ENCODE results near the gene SRD5A3.
A peak's percentile ranks its signal among the peaks of the same experiment; 100 is the strongest.

SRD5A3 gene

DNA sequence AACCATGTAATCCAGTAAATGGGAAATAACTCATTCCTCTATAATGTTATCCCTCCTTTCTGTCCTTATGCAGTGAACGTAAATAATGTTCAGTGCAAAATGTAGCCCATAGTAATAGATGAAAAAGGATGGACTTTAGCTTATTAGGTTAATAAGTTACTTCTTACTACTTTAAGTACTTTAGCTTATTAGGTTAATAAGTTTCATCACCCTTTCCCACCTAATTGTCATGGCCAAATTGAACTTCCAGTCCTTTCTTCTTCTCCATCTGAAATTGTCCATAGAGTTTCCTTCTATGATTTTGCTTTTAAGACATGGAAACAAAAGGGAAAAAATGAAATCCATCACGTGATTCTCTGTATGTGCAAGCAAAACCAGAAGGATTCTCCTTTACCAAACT, 34.5 kb downstream of the SRD5A3 start:
- no peak overlapping the region for H3K14ac ChIP-seq (ENCODE audit: low read length)
- H3K4me1 ChIP-seq (ENCODE audit: control insufficient read depth in 2 of 2, insufficient read depth in 1 of 2, low read depth in 1 of 2, low read length in 2 of 2), result peaks cover 0 to 2% of the 10 kb centered on the region in 2 donors
- no peak overlapping the region for H2BK5ac ChIP-seq (ENCODE audit: low read length)
- H2BK12ac ChIP-seq (ENCODE audit: low read length), result no peak overlapping the region
- H2AFZ ChIP-seq (ENCODE audit: low read length), result no peak overlapping the region
- no peak overlapping the region for H3K4me3 ChIP-seq (ENCODE audit: low read length in 2 of 2)
- no peak overlapping the region for H4K91ac ChIP-seq (ENCODE audit: low read depth, low read length, poor library complexity)
- no peaks in the 10 kb centered on the region for H3K27me3 ChIP-seq (ENCODE audit: control insufficient read depth in 3 of 3, insufficient read depth in 3 of 3, low read depth in 1 of 3, low read length in 3 of 3)
- no peak overlapping the region for H2BK120ac ChIP-seq (ENCODE audit: low read depth, low read length)
- no peak overlapping the region for H3K27ac ChIP-seq (replicated peaks; ENCODE audit: low read length)
- DNase-seq (ENCODE audit: low spot score), result no peak
- no peak overlapping the region for H3K9ac ChIP-seq (ENCODE audit: low read depth, low read length, poor library complexity)
- H2BK15ac ChIP-seq (ENCODE audit: low read length), result no peak overlapping the region
- H2AK5ac ChIP-seq (ENCODE audit: low read depth, low read length), result no peak overlapping the region
- H3K79me1 ChIP-seq (ENCODE audit: low read depth, low read length), result no peaks in the 10 kb centered on the region
- H3K4ac ChIP-seq (ENCODE audit: low read length), result no peak overlapping the region
- no peak overlapping the region for H4K8ac ChIP-seq (ENCODE audit: low read depth, low read length)
- no peaks in the 10 kb centered on the region for H3K36me3 ChIP-seq (replicated peaks in 1 of 2; ENCODE audit: control insufficient read depth in 2 of 2, insufficient read depth in 2 of 2, low read length in 2 of 2)
- no peak overlapping the region for H3K18ac ChIP-seq (ENCODE audit: low read length)
- no peak overlapping the region for H3K4me2 ChIP-seq (ENCODE audit: insufficient read depth, low read length, poor library complexity, severe bottlenecking)
- no CpG with 5 or more reads among the region's 2 CpGs for WGBS, 2 donors (ENCODE audit: extremely low coverage in 2 of 2, insufficient read length in 2 of 2, insufficient replicate concordance in 1 of 2)
- no peak overlapping the region for H3K23ac ChIP-seq (ENCODE audit: low read depth, low read length, poor library complexity)
- H3K9me3 ChIP-seq (replicated peaks in 1 of 2; ENCODE audit: control insufficient read depth in 2 of 2, insufficient read depth in 1 of 2, low read depth in 1 of 2, low read length in 2 of 2), result no peaks in the 10 kb centered on the region

DNA sequence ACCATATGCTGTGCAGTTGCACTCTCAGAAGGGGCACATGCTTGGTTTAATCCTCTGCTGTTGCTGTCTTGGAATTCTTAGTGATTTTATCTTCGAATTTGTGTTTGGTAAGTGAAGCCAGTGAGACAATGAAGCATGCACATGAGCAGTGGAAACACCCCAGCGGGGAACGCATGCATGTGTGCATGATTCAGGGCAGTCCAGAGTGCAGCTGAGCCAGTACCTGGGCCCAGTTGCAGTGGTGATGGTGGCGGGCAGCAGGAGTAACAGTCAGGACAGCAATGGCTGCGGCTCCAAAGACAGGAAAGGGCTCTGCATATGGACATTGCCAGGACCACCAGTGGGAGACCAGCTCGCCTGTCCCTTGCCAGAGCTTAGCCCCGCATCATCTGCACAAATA, 35.5 kb downstream of the SRD5A3 start:
- no peaks in the 10 kb centered on the region for H3K27me3 ChIP-seq (ENCODE audit: control insufficient read depth in 3 of 3, insufficient read depth in 3 of 3, low read depth in 1 of 3, low read length in 3 of 3)
- H3K4ac ChIP-seq (ENCODE audit: low read length), result no peak overlapping the region
- H2BK12ac ChIP-seq (ENCODE audit: low read length), result no peak overlapping the region
- H4K8ac ChIP-seq (ENCODE audit: low read depth, low read length), result no peak overlapping the region
- no peak overlapping the region for H3K4me3 ChIP-seq (ENCODE audit: low read length in 2 of 2)
- no peak overlapping the region for H2AK5ac ChIP-seq (ENCODE audit: low read depth, low read length)
- H3K18ac ChIP-seq (ENCODE audit: low read length), result peak overlapping the region; percentile 38
- no peaks in the 10 kb centered on the region for H3K36me3 ChIP-seq (replicated peaks in 1 of 2; ENCODE audit: control insufficient read depth in 2 of 2, insufficient read depth in 2 of 2, low read length in 2 of 2)
- no peak overlapping the region for H2AFZ ChIP-seq (ENCODE audit: low read length)
- no peak for DNase-seq (ENCODE audit: low spot score)
- no peak overlapping the region for H2BK5ac ChIP-seq (ENCODE audit: low read length)
- no peak overlapping the region for H3K9ac ChIP-seq (ENCODE audit: low read depth, low read length, poor library complexity)
- no peak overlapping the region for H3K23ac ChIP-seq (ENCODE audit: low read depth, low read length, poor library complexity)
- peak overlapping the region; percentile 32 for H2BK15ac ChIP-seq (ENCODE audit: low read length)
- no peak overlapping the region for H3K14ac ChIP-seq (ENCODE audit: low read length)
- H4K91ac ChIP-seq (ENCODE audit: low read depth, low read length, poor library complexity), result no peak overlapping the region
- no peaks in the 10 kb centered on the region for H3K79me1 ChIP-seq (ENCODE audit: low read depth, low read length)
- H3K4me1 ChIP-seq (ENCODE audit: control insufficient read depth in 2 of 2, insufficient read depth in 1 of 2, low read depth in 1 of 2, low read length in 2 of 2), result peaks cover 0 to 2% of the 10 kb centered on the region in 2 donors
- no peaks in the 10 kb centered on the region for H3K9me3 ChIP-seq (replicated peaks in 1 of 2; ENCODE audit: control insufficient read depth in 2 of 2, insufficient read depth in 1 of 2, low read depth in 1 of 2, low read length in 2 of 2)
- no peak overlapping the region for H2BK120ac ChIP-seq (ENCODE audit: low read depth, low read length)
- no CpG with 5 or more reads among the region's 7 CpGs for WGBS, 2 donors (ENCODE audit: extremely low coverage in 2 of 2, insufficient read length in 2 of 2, insufficient replicate concordance in 1 of 2)
- H3K27ac ChIP-seq (replicated peaks; ENCODE audit: low read length), result no peak overlapping the region
- no peak overlapping the region for H3K4me2 ChIP-seq (ENCODE audit: insufficient read depth, low read length, poor library complexity, severe bottlenecking)

DNA sequence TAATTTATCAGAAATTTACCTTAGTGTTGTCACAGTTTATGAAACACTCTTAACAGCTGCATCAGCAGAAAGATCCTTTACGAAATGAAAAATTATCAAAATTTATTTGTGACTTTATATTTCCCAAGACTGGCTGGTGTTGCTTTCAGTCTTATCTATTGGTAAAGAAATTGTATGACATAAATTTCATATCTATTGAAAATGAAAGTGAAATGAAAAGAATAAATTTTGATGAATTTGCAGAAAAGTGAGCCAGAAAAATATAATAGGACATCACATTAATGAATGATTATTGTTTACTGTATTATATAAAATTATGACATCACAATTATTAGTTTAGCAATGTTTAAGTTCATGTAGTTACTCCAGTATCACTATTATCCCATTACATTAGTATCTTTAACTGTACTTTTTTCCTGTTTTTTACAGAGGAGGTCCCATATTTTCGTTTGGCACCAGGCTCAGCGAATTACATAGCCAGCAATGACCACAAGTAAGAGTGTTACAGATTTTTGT, 36.5 kb downstream of the SRD5A3 start:
- Histone ChIP-seq H3K4me1 (ENCODE audit: control insufficient read depth in 2 of 2, insufficient read depth in 1 of 2, low read depth in 1 of 2, low read length in 2 of 2) (peaks cover 0 to 2% of the 10 kb centered on the region in 2 donors), H3K14ac (ENCODE audit: low read length) (no peak overlapping the region), H3K9ac (ENCODE audit: low read depth, low read length, poor library complexity) (no peak overlapping the region), H4K91ac (ENCODE audit: low read depth, low read length, poor library complexity) (no peak overlapping the region), H3K27me3 (ENCODE audit: control insufficient read depth in 3 of 3, insufficient read depth in 3 of 3, low read depth in 1 of 3, low read length in 3 of 3) (no peaks in the 10 kb centered on the region), H3K9me3 (replicated peaks in 1 of 2; ENCODE audit: control insufficient read depth in 2 of 2, insufficient read depth in 1 of 2, low read depth in 1 of 2, low read length in 2 of 2) (no peaks in the 10 kb centered on the region), H2AFZ (ENCODE audit: low read length) (no peak overlapping the region), H3K4ac (ENCODE audit: low read length) (no peak overlapping the region), H3K27ac (replicated peaks; ENCODE audit: low read length) (no peak overlapping the region), H3K23ac (ENCODE audit: low read depth, low read length, poor library complexity) (no peak overlapping the region), H3K4me2 (ENCODE audit: insufficient read depth, low read length, poor library complexity, severe bottlenecking) (no peak overlapping the region), H2BK12ac (ENCODE audit: low read length) (no peak overlapping the region), H4K8ac (ENCODE audit: low read depth, low read length) (no peak overlapping the region), H3K18ac (ENCODE audit: low read length) (no peak overlapping the region), H2BK5ac (ENCODE audit: low read length) (no peak overlapping the region), H2BK120ac (ENCODE audit: low read depth, low read length) (no peak overlapping the region), H3K36me3 (replicated peaks in 1 of 2; ENCODE audit: control insufficient read depth in 2 of 2, insufficient read depth in 2 of 2, low read length in 2 of 2) (no peaks in the 10 kb centered on the region), H3K4me3 (ENCODE audit: low read length in 2 of 2) (no peak overlapping the region), H3K79me1 (ENCODE audit: low read depth, low read length) (no peaks in the 10 kb centered on the region), H2AK5ac (ENCODE audit: low read depth, low read length) (no peak overlapping the region), H2BK15ac (ENCODE audit: low read length) (no peak overlapping the region)
- DNase-seq (ENCODE audit: low spot score), result no peak
- no CpG with 5 or more reads among the region's 3 CpGs for WGBS, 2 donors (ENCODE audit: extremely low coverage in 2 of 2, insufficient read length in 2 of 2, insufficient replicate concordance in 1 of 2)

DNA sequence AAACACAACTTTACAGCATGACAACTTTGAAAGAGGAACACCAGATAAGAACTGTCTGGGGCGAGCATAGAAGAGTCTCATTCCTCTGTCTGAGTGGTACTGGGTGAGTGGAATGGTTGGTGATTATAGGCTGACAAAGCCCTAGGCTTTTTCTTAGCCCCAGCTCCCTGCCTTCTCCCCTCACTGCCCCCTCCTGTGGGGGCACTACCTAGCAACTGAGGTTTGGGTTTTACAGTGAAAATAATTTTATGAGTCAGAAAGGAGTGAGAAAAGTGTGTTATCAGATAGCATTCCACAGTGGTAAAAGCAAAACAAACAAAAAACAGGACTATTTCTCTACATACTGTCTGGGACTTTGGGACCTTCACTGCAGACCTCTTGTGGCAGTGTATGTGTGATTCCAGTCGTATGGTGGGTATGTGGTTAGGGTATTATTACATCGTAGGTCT, 39.2 kb downstream of the SRD5A3 start:
- Histone ChIP-seq H2BK15ac (ENCODE audit: low read length) (no peak overlapping the region), H2AFZ (ENCODE audit: low read length) (no peak overlapping the region), H3K4ac (ENCODE audit: low read length) (no peak overlapping the region), H3K18ac (ENCODE audit: low read length) (no peak overlapping the region), H2BK120ac (ENCODE audit: low read depth, low read length) (no peak overlapping the region), H2BK12ac (ENCODE audit: low read length) (no peak overlapping the region), H4K91ac (ENCODE audit: low read depth, low read length, poor library complexity) (no peak overlapping the region), H3K36me3 (replicated peaks in 1 of 2; ENCODE audit: control insufficient read depth in 2 of 2, insufficient read depth in 2 of 2, low read length in 2 of 2) (no peaks in the 10 kb centered on the region), H3K14ac (ENCODE audit: low read length) (no peak overlapping the region), H3K9ac (ENCODE audit: low read depth, low read length, poor library complexity) (no peak overlapping the region), H3K27ac (replicated peaks; ENCODE audit: low read length) (no peak overlapping the region), H3K4me3 (ENCODE audit: low read length in 2 of 2) (no peak overlapping the region), H3K4me1 (ENCODE audit: control insufficient read depth in 2 of 2, insufficient read depth in 1 of 2, low read depth in 1 of 2, low read length in 2 of 2) (peaks cover 0 to 2% of the 10 kb centered on the region in 2 donors), H2BK5ac (ENCODE audit: low read length) (no peak overlapping the region), H3K27me3 (ENCODE audit: control insufficient read depth in 3 of 3, insufficient read depth in 3 of 3, low read depth in 1 of 3, low read length in 3 of 3) (no peaks in the 10 kb centered on the region), H3K4me2 (ENCODE audit: insufficient read depth, low read length, poor library complexity, severe bottlenecking) (no peak overlapping the region), H2AK5ac (ENCODE audit: low read depth, low read length) (no peak overlapping the region), H3K79me1 (ENCODE audit: low read depth, low read length) (no peaks in the 10 kb centered on the region), H4K8ac (ENCODE audit: low read depth, low read length) (no peak overlapping the region), H3K23ac (ENCODE audit: low read depth, low read length, poor library complexity) (no peak overlapping the region), H3K9me3 (replicated peaks in 1 of 2; ENCODE audit: control insufficient read depth in 2 of 2, insufficient read depth in 1 of 2, low read depth in 1 of 2, low read length in 2 of 2) (no peaks in the 10 kb centered on the region)
- no CpG with 5 or more reads among the region's 3 CpGs for WGBS, 2 donors (ENCODE audit: extremely low coverage in 2 of 2, insufficient read length in 2 of 2, insufficient replicate concordance in 1 of 2)
- DNase-seq (ENCODE audit: low spot score), result no peak

All from neuronal stem cell (in vitro differentiated cells).